HepG2 (cell line): ENCODE data around the gene PRDX5. TPM values are rescaled to one million over a fixed set of nuclear protein-coding genes. Genes with fewer than 3 reads are reported as not detected.

Experiments
- ATAC-seq: fragments of 200-7000 bp; cut with Tn5 transposase; 3 replicates; pipeline ENCODE4 v1.9.1; 2020; ENCODE audit warnings: mild to moderate bottlenecking, moderate library complexity
- BruUV-seq: library from RNA; stranded (reverse); fragments of 400-500 nt; replicated peaks from 2 replicates; lab custom pipeline; 2021; lab: Mats Ljungman, UMichigan
- CTCF ChIA-PET: fragments of 300-600 bp; formaldehyde crosslinking; extraction: SDS; loops from one replicate; lab custom pipeline; 2021; ENCODE audit warnings: low total read pairs, inconsistent platforms, low intra/inter-chr PET ratio; lab: Yijun Ruan, JAX
- POLR2A ChIA-PET: fragments of 350-600 bp; sonication (Branson Sonifier 250); formaldehyde crosslinking; loops from one replicate; lab custom pipeline; 2020; ENCODE audit warnings: antibody characterized with exemption, inconsistent platforms; lab: Yijun Ruan, JAX
- DNase-seq: peaks from one replicate; pipeline ENCODE4 v3.0.0-alpha.2; 2015; ENCODE audit warnings: low spot score
- FAIRE-seq: peaks from 3 replicates; lab custom pipeline; 2011; peaks lifted over from hg19 to GRCh38; lab: Jason Lieb, UNC
- H2AFZ ChIP-seq: one replicate; pipeline ENCODE4 v1.6.1; 2011; ENCODE audit warnings: low read length, inconsistent platforms
- H3K27ac ChIP-seq: fragments of 300-600 bp; 3 replicates; pipeline ENCODE4 v1.8.0; 2011; ENCODE audit warnings: mixed run types, mild to moderate bottlenecking, mixed read lengths, low read length, inconsistent platforms; ENCODE audit not compliant: insufficient read depth; ENCODE audit errors: extremely low read length
- H3K27me3 ChIP-seq, 2 experiments: fragments of 200-600 bp in 1 of 2; 2 replicates in 1 of 2; 3 replicates in 1 of 2; pipeline versions ENCODE4 v1.6.0 to v1.8.0; 2011; ENCODE audit warnings: low read length in 2 of 2, mild to moderate bottlenecking in 2 of 2, moderate library complexity in 2 of 2, inconsistent platforms in 1 of 2; ENCODE audit not compliant: insufficient read depth in 2 of 2, control insufficient read depth in 1 of 2
- H3K36me3 ChIP-seq, 2 experiments: fragments of 200-600 bp in 1 of 2; replicated peaks in 1 of 2; 2 replicates in 1 of 2; 3 replicates in 1 of 2; pipeline versions ENCODE4 v1.5.1 to v1.8.0; 2011; ENCODE audit warnings: low read length in 2 of 2, inconsistent platforms in 1 of 2; ENCODE audit not compliant: insufficient read depth in 2 of 2, control insufficient read depth in 1 of 2
- H3K4me1 ChIP-seq: 2 replicates; pipeline ENCODE4 v1.5.1; 2012; ENCODE audit warnings: low read length, inconsistent platforms; ENCODE audit not compliant: insufficient read depth
- H3K4me2 ChIP-seq: 2 replicates; pipeline ENCODE4 v1.6.0; 2011; ENCODE audit warnings: low read depth, low read length, inconsistent platforms
- H3K4me3 ChIP-seq, 3 experiments: fragments of 200-600 bp in 1 of 3; sonication (generic), shearing (Covaris generic) in 1 of 3; replicated peaks in 1 of 3; 2 replicates each; pipeline ENCODE4 v1.5.1; 2011 to 2016; ENCODE audit warnings: low read length in 3 of 3, inconsistent platforms in 2 of 3, low read depth in 2 of 3, mild to moderate bottlenecking in 2 of 3, control low read depth in 1 of 3, mixed read lengths in 1 of 3; ENCODE audit not compliant: insufficient read depth in 1 of 3
- H3K79me2 ChIP-seq: one replicate; pipeline ENCODE4 v1.6.1; 2011; ENCODE audit warnings: low read length, inconsistent platforms; ENCODE audit not compliant: insufficient read depth
- H3K9ac ChIP-seq: 2 replicates; pipeline ENCODE4 v1.6.0; 2011; ENCODE audit warnings: mild to moderate bottlenecking, low read depth, low read length, inconsistent platforms; ENCODE audit not compliant: insufficient read depth
- H3K9me3 ChIP-seq: 2 replicates; pipeline ENCODE4 v1.5.1; 2012; ENCODE audit warnings: mild to moderate bottlenecking, low read length
- H4K20me1 ChIP-seq: 2 replicates; pipeline ENCODE4 v1.6.0; 2011; ENCODE audit warnings: inconsistent platforms, mild to moderate bottlenecking, low read length, moderate library complexity; ENCODE audit not compliant: insufficient read depth
- DPF2 ChIP-seq: sonication (generic); formaldehyde crosslinking; IDR thresholded peaks from 2 replicates; pipeline ENCODE4 v1.4.0; 2020; ENCODE audit warnings: mild to moderate bottlenecking, low read depth, missing genetic modification reagents, borderline replicate concordance
- GLI4 ChIP-seq: sonication (generic); formaldehyde crosslinking; IDR thresholded peaks from 2 replicates; pipeline ENCODE4 v1.5.1; 2020; ENCODE audit warnings: missing genetic modification reagents, mild to moderate bottlenecking, moderate library complexity, borderline replicate concordance
- ONECUT2 ChIP-seq: sonication (generic); formaldehyde crosslinking; IDR thresholded peaks from 2 replicates; pipeline ENCODE4 v1.4.0; 2020; ENCODE audit warnings: missing genetic modification reagents
- PITX1 ChIP-seq: sonication (generic); formaldehyde crosslinking; IDR thresholded peaks from 2 replicates; pipeline ENCODE4 v1.5.1; 2020; ENCODE audit warnings: mild to moderate bottlenecking, missing genetic modification reagents
- SP5 ChIP-seq: IDR thresholded peaks from 2 replicates; pipeline ENCODE4 v1.6.1; 2016; ENCODE audit warnings: low read depth, borderline replicate concordance
- ZNF441 ChIP-seq: sonication (generic); formaldehyde crosslinking; IDR thresholded peaks from 2 replicates; pipeline ENCODE4 v1.7.0; 2021; ENCODE audit warnings: missing genetic modification reagents, borderline replicate concordance
- ZNF672 ChIP-seq: sonication (generic); formaldehyde crosslinking; IDR thresholded peaks from 2 replicates; pipeline ENCODE4 v1.8.1; 2022; ENCODE audit warnings: missing genetic modification reagents
- ZNF777 ChIP-seq: sonication (generic); formaldehyde crosslinking; IDR thresholded peaks from 2 replicates; pipeline ENCODE4 v1.4.0; 2020; ENCODE audit warnings: missing genetic modification reagents
- WGBS: methylation state at CpG from one replicate; pipeline ENCODE4 v1.1.6; 2017; ENCODE audit warnings: low lambda C conversion rate; 5-methylcytosine and 5-hydroxymethylcytosine counted together
- in situ Hi-C: cut with HindIII; loops from 2 replicates; pipeline ENCODE4 v1.10.0; 2017; ENCODE audit warnings: low pct_unique_long_range_greater_than_20kb; ENCODE audit not compliant: extremely low pct_ligation_motif_present
- intact Hi-C: fragments of 100-400 bp; cut with micrococcal nuclease; formaldehyde crosslinking; loops from one replicate; pipeline ENCODE4 v1.10.0; 2022; ENCODE audit not compliant: unreplicated experiment
- polyA plus RNA-seq, 8 experiments: library from polyadenylated mRNA; depleted of rRNA in 3 of 8; stranded (reverse) in 7 of 8; unstranded in 1 of 8; fragments of >200 nt; fragmentation: Illumina TruSeq in 4 of 8; extraction: Trizol in 4 of 8; gene quantifications; 2 replicates each; pipeline versions ENCODE4 v1.2.1 to v1.2.3, GENCODE V29; 2011 to 2016; ENCODE audit warnings: low read depth in 4 of 8, missing spikeins in 1 of 8, mixed read lengths in 1 of 8; ENCODE audit not compliant: insufficient read depth in 1 of 8
- total RNA-seq, 5 experiments: library from RNA; depleted of rRNA; stranded (reverse); fragments of >200 nt; fragmentation: Illumina TruSeq; extraction: Trizol; gene quantifications; 2 replicates each; pipeline ENCODE4 v1.2.3, GENCODE V29; 2016; ENCODE audit warnings: low read depth in 1 of 5
- TF ChIP-seq, protein P1 (sequence below): sonication (generic); formaldehyde crosslinking; IDR thresholded peaks from 2 replicates; pipeline ENCODE4 v1.4.0; 2020; ENCODE audit warnings: missing genetic modification reagents

PRDX5 gene
- total and polyA plus RNA-seq, 2 of the 13 experiments (the other 11 are each of a cell fraction or from before 2014, with no cell fraction given): 215 to 311 TPM

GRCh38 chr11:64364911-64365310, 47.0 kb downstream of the PRDX5 start:
- DNase-seq: no peak
- H4K20me1 ChIP-seq: no peaks in the 10 kb centered on the region
- no peak overlapping the region for H3K27ac ChIP-seq
- no TSS peak for BruUV-seq
- no peak for ATAC-seq
- FAIRE-seq: no peak
- no peak overlapping the region for H2AFZ ChIP-seq
- no peaks in the 10 kb centered on the region; a peak in 1 of 5 replicates for H3K27me3 ChIP-seq
- POLR2A ChIA-PET: no interaction called here
- peaks cover 2% of the 10 kb centered on the region; the same call in 1 of the 2 replicates for H3K4me1 ChIP-seq
- peaks cover 7 to 34% of the 10 kb centered on the region in 2 experiments for H3K36me3 ChIP-seq
- no peaks in the 10 kb centered on the region for H3K79me2 ChIP-seq
- intact Hi-C loops (no loop called here), in situ Hi-C loops (no loop called here)
- H3K9me3 ChIP-seq: no peaks in the 10 kb centered on the region
- WGBS: 100% methylated on average over 3 of the region's 4 CpGs
- CTCF ChIA-PET: no interaction called here
- TF ChIP-seq PITX1 (CRISPR knock-in tag): no peak
- no peak for TF ChIP-seq ZNF441 (CRISPR knock-in tag)
- no peak for TF ChIP-seq ONECUT2 (CRISPR knock-in tag)
- no peak for TF ChIP-seq ZNF672
- no peak overlapping the region for H3K9ac ChIP-seq
- H3K4me3 ChIP-seq: no peak overlapping the region
- H3K4me2 ChIP-seq: no peak overlapping the region

- DNase-seq: no peak
- no peak for ATAC-seq
- no peak overlapping the region for H2AFZ ChIP-seq
- H3K36me3 ChIP-seq: peaks cover 6 to 28% of the 10 kb centered on the region in 2 experiments
- CTCF ChIA-PET: no interaction called here
- no peaks in the 10 kb centered on the region for H3K27me3 ChIP-seq
- no peak for FAIRE-seq
- no peak for TF ChIP-seq ZNF672
- TF ChIP-seq DPF2 (CRISPR knock-in tag): no peak
- TF ChIP-seq SP5: no peak
- TF ChIP-seq, protein P1, sequence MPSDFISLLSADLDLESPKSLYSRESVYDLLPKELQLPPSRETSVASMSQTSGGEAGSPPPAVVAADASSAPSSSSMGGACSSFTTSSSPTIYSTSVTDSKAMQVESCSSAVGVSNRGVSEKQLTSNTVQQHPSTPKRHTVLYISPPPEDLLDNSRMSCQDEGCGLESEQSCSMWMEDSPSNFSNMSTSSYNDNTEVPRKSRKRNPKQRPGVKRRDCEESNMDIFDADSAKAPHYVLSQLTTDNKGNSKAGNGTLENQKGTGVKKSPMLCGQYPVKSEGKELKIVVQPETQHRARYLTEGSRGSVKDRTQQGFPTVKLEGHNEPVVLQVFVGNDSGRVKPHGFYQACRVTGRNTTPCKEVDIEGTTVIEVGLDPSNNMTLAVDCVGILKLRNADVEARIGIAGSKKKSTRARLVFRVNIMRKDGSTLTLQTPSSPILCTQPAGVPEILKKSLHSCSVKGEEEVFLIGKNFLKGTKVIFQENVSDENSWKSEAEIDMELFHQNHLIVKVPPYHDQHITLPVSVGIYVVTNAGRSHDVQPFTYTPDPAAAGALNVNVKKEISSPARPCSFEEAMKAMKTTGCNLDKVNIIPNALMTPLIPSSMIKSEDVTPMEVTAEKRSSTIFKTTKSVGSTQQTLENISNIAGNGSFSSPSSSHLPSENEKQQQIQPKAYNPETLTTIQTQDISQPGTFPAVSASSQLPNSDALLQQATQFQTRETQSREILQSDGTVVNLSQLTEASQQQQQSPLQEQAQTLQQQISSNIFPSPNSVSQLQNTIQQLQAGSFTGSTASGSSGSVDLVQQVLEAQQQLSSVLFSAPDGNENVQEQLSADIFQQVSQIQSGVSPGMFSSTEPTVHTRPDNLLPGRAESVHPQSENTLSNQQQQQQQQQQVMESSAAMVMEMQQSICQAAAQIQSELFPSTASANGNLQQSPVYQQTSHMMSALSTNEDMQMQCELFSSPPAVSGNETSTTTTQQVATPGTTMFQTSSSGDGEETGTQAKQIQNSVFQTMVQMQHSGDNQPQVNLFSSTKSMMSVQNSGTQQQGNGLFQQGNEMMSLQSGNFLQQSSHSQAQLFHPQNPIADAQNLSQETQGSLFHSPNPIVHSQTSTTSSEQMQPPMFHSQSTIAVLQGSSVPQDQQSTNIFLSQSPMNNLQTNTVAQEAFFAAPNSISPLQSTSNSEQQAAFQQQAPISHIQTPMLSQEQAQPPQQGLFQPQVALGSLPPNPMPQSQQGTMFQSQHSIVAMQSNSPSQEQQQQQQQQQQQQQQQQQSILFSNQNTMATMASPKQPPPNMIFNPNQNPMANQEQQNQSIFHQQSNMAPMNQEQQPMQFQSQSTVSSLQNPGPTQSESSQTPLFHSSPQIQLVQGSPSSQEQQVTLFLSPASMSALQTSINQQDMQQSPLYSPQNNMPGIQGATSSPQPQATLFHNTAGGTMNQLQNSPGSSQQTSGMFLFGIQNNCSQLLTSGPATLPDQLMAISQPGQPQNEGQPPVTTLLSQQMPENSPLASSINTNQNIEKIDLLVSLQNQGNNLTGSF (CRISPR knock-in tag): no peak
- no peak for TF ChIP-seq GLI4 (CRISPR knock-in tag)
- no peak for TF ChIP-seq ZNF777
- TF ChIP-seq, all 625 proteins: peak for 0
- no peak overlapping the region for H3K4me3 ChIP-seq
- no peak overlapping the region for H3K4me2 ChIP-seq
- H3K9ac ChIP-seq: no peak overlapping the region
- no TSS peak for BruUV-seq
- intact Hi-C loops: no loop called here
- H3K79me2 ChIP-seq: no peaks in the 10 kb centered on the region
- in situ Hi-C loops: no loop called here
- H3K9me3 ChIP-seq: no peaks in the 10 kb centered on the region
- WGBS: 95% methylated on average over 1 of the region's 1 CpG
- POLR2A ChIA-PET: no interaction called here
- no peak overlapping the region for H3K27ac ChIP-seq
- no peaks in the 10 kb centered on the region for H4K20me1 ChIP-seq
- no peaks in the 10 kb centered on the region for H3K4me1 ChIP-seq
Observed at GRCh38 chr11:64366751-64367150, 48.8 kb downstream of the PRDX5 start.
